Measurements from ENCODE around the gene SRSF1.

Gene SRSF1

DNA sequence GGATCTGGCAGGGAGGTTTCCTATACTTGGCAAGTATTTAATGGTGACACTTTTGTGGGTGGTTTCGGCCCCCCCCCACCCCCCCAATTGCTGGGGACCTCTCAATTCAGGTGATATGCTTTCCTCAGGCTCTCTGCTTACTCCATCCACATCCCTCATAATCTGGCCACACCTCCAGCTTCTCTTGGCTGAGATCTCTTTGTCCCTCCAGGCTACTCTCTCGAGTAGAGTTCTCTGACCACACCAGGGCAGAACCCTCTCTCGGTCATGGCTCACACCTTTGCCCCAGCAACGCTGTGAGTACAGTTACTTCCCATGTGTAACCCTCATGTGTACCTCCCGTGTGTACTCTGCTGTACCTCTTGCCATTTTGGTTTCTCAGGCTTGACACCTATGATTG lies 34.1 kb upstream of the SRSF1 start:
- no peak for DNase-seq (ENCODE audit: extremely low spot score)
- POLR2A ChIA-PET, result no interaction called here
- CTCF ChIA-PET, result no interaction called here
- TF ChIP-seq, protein P1, sequence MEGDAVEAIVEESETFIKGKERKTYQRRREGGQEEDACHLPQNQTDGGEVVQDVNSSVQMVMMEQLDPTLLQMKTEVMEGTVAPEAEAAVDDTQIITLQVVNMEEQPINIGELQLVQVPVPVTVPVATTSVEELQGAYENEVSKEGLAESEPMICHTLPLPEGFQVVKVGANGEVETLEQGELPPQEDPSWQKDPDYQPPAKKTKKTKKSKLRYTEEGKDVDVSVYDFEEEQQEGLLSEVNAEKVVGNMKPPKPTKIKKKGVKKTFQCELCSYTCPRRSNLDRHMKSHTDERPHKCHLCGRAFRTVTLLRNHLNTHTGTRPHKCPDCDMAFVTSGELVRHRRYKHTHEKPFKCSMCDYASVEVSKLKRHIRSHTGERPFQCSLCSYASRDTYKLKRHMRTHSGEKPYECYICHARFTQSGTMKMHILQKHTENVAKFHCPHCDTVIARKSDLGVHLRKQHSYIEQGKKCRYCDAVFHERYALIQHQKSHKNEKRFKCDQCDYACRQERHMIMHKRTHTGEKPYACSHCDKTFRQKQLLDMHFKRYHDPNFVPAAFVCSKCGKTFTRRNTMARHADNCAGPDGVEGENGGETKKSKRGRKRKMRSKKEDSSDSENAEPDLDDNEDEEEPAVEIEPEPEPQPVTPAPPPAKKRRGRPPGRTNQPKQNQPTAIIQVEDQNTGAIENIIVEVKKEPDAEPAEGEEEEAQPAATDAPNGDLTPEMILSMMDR (IDR thresholded peaks at IDR 0.05; ENCODE audit: control extremely low read depth, extremely low read depth, low read depth, missing control alignments), result no peak

DNA sequence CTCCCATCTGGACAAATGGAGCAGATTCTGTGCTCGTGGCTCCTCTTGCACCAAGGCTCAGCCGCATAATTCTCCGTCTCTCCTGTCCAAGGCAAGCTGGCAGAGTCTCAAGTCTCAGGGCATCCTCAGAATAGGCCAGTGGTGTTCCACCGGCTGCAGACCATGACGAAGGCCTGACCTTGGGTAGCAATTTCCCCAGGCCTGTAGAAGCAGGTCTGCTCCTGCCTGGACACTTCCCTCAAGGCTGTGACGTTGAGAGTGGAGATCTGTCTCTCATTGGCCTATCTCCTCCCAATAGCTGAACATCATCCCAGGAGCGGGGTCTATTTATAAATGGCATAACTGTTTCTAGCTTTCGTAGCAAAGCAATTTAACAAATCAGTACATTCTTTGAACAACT lies 33.3 kb upstream of the SRSF1 start:
- DNase-seq (ENCODE audit: extremely low spot score), result no peak
- POLR2A ChIA-PET, result no interaction called here
- CTCF ChIA-PET, result no interaction called here
- TF ChIP-seq, protein P1 (IDR thresholded peaks at IDR 0.05; ENCODE audit: control extremely low read depth, extremely low read depth, low read depth, missing control alignments), result no peak

- no peak for DNase-seq (ENCODE audit: extremely low spot score)
- TF ChIP-seq, protein P1 (IDR thresholded peaks at IDR 0.05; ENCODE audit: control extremely low read depth, extremely low read depth, low read depth, missing control alignments), result no peak
- POLR2A ChIA-PET, result no interaction called here
- CTCF ChIA-PET, result interaction anchor here (1.3 kb wide), 1 partner anchor 32 kb away, joined by 3 read pairs; no protein-coding TSS in a partner anchor
Measured at GRCh38 chr17:58039975-58040374, 32.9 kb upstream of the SRSF1 start.

GRCh38 chr17:58032691-58033415 lies 25.8 kb upstream of the SRSF1 start:
- POLR2A ChIA-PET, result no interaction called here

DNA sequence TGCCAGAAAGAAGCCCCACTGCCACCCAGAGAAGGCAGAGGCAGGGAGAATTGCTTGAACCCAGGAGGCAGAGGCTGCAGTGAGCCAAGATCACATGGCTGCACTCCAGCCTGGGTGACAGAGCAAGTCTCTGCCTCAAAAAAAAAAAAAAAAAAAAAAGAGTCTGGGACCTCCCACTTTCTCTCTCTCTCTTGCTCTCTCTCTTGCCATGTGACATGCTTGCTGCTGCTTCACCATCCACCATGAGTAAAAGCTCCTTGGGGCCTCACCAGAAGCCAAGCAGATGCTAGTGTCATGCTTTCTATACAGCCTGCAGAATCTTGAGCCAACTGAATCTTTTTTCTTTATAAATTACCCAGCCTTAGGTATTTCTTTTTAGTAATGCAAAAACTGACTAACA lies 21.5 kb upstream of the SRSF1 start:
- ChIA-PET CTCF (interaction anchor here (1.1 kb wide), 1 partner anchor 11 kb away, joined by 3 read pairs; no protein-coding TSS in a partner anchor), POLR2A (no interaction called here)
- no peak for DNase-seq (ENCODE audit: extremely low spot score)
- TF ChIP-seq, protein P1 (IDR thresholded peaks at IDR 0.05; ENCODE audit: control extremely low read depth, extremely low read depth, low read depth, missing control alignments), result no peak

More at GRCh38 chr17:58032691-58033415, 25.8 kb upstream of the SRSF1 start:
- no peak for DNase-seq (ENCODE audit: extremely low spot score)
- CTCF ChIA-PET, result no interaction called here
- TF ChIP-seq, protein P1 (IDR thresholded peaks at IDR 0.05; ENCODE audit: control extremely low read depth, extremely low read depth, low read depth, missing control alignments), result no peak

GRCh38 chr17:58020401-58020800 lies 13.4 kb upstream of the SRSF1 start:
- POLR2A ChIA-PET, result no interaction called here
- TF ChIP-seq, protein P1 (IDR thresholded peaks at IDR 0.05; ENCODE audit: control extremely low read depth, extremely low read depth, low read depth, missing control alignments), result no peak
- DNase-seq (ENCODE audit: extremely low spot score), result no peak
- CTCF ChIA-PET, result no interaction called here

Measured in GM10248 (cell line).